GM19239 (cell line): ENCODE results near the gene NOXA1.
"Not testable (repeated sequence)": the region's sequence is repeated elsewhere in the genome, so short reads cannot be mapped to it uniquely, and the experiment has no call there.

Experiments
- DNase-seq: peaks from one replicate; pipeline ENCODE4 v3.0.0; 2011; ENCODE audit warnings: low spot score; ENCODE audit not compliant: insufficient read length
- FAIRE-seq: peaks from 2 replicates; lab custom pipeline; 2011; peaks lifted over from hg19 to GRCh38; lab: Jason Lieb, UNC

NOXA1 gene

GRCh38 chr9:137422604-137423513 lies at the start of gene NOXA1, which contains the start of gene EXD3:
Gene NOXA1, plus strand, starts transcription at chr9:137423393. Its CDS starts 137 bp downstream, at chr9:137423530.
Gene EXD3, minus strand, starts transcription at chr9:137423162. Its CDS starts 27,805 bp downstream, at chr9:137395357.
- FAIRE-seq = peak; percentile 74
- DNase-seq = peak; percentile 99

- no peak for FAIRE-seq
Observed at GRCh38 chr9:137373611-137373980, 49.6 kb upstream of the NOXA1 start.

DNA sequence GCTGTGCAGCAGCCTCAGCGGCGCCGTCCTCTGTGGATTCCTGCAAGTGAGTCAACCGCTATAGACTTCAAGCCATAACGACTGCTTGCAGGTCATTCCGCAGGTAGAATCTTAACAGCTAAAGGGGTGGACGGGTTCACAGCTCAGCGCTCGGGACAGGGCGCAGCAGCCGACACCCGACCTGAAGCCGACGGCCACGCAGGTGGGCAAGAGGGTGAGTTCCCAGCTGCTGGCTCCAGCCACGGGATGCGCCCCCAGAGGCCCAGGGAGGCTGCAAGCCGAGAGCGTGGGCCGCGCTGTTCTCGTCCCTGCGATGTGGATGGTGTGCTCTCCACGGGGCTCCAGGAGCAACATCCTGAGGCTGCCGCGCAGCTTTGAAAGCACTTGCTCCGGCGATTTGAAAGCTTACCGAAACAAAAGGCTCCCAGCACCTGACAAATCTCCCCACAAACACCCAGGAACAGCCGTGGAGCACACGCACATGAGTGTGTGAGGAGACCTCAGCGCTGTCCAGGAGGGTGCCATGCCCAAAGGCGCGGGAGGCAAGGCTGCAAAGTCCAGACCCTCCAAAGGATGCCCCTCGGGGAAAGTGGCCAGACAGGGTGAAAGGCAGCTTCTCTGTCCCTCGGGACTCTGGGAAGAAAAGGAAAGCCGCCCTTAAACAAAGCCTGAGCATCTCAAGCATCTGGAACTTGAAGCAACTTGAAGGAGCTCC lies 48.9 kb upstream of the NOXA1 start:
- DNase-seq (no peak), FAIRE-seq (no peak)

More at GRCh38 chr9:137373611-137373980, 49.6 kb upstream of the NOXA1 start:
- no peak for DNase-seq

- no peak for DNase-seq
- FAIRE-seq = no peak
Observed at GRCh38 chr9:137375321-137376058, 47.7 kb upstream of the NOXA1 start.

DNA sequence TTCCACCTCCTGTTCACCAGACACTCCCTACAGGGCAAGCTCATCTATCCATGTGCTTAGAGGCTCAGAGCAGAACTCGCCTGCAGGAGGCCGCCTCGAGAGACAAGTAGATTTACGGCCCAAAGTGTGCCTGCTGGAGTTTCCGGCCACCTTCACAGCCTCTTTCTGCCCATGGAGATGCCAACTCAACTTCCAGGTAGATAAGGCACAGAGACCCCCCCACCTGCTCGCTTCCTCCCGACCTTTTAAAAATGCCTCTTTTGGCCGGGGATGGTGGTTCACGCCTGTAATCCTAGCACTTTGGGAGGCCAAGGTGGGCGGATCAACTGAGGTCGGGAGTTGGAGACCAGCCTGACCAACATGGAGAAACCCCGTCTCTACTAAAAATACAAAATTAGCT lies 46.8 kb upstream of the NOXA1 start:
- no peak for DNase-seq

DNA sequence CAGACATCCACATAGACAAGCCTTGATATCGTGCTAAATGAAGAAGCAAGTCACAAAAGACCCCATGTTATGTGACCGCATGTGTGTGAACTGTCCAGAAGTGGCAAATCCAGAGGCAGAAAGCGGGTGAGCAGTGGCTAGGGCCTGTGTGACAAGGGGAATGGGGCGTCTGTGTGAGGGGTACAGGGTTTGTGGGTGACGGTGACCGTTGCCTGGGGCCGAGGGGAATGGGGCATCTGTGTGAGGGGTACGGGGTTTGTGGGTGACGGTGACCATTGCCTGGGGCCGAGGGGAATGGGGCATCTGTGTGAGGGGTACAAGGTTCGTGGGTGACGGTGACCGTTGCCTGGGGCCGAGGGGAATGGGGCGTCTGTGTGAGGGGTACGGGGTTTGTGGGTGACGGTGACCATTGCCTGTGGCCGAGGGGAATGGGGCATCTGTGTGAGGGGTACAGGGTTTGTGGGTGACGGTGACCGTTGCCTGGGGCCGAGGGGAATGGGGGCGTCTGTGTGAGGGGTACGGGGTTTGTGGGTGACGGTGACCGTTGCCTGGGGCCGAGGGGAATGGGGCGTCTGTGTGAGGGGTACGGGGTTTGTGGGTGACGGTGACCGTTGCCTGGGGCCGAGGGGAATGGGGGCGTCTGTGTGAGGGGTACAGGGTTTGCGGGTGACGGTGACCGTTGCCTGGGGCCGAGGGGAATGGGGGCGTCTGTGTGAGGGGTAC lies 44.3 kb upstream of the NOXA1 start:
- not testable (repeated sequence) for FAIRE-seq, DNase-seq

More for the DNA sequence above, 46.8 kb upstream of the NOXA1 start:
- FAIRE-seq = no peak

GRCh38 chr9:137379761-137380161 lies 43.4 kb upstream of the NOXA1 start:
- no peak for DNase-seq

GRCh38 chr9:137380171-137380570 lies 43.0 kb upstream of the NOXA1 start:
- DNase-seq (no peak), FAIRE-seq (no peak)

More at GRCh38 chr9:137379761-137380161, 43.4 kb upstream of the NOXA1 start:
- FAIRE-seq = no peak

- FAIRE-seq (no peak), DNase-seq (no peak)
Observed at GRCh38 chr9:137380606-137381005, 42.6 kb upstream of the NOXA1 start.

DNA sequence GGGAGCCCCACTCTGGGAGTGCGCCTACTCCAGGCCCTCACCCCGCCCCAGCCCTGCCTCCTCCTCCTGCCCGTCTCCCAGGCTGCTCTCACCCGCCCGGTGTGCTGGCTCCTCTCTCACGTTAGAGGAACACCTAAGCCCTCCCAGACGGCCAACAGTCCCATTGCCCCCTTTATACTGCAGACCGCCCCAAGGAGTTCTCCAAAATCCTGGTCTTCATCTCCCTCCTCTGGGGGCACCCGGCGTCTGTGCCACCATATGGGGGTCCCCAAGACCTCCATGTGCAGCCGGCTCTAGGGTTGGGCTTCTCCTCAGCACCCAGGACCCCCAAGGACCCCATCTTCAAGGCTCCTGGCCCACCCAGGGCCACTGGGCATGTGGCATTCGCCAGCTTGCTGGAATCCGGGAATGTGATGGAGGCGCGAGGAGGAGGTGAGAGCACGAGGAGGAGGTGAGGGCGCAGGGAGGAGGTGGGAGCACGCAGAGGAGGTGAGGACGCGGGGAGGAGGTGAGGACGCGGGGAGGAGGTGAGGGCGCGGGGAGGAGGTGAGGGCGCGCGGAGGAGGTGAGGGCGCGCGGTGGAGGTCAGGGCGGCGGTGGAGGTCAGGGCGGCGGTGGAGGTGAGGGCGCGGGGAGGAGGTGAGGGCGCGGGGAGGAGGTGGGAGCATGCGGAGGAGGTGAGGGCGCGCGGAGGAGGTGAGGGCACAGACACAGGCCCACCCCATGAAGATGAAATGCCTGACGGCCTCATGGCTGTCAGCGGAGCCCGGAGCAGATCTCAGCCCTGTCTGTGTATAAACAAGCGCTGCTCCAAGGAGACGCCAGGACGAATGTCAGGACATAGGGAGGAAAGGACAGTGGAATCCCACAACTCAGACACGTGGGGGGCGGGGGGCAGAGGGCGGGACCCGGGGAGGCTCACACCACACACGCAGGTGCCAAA lies 41.4 kb upstream of the NOXA1 start:
- no peak for FAIRE-seq
- DNase-seq = no peak

DNA sequence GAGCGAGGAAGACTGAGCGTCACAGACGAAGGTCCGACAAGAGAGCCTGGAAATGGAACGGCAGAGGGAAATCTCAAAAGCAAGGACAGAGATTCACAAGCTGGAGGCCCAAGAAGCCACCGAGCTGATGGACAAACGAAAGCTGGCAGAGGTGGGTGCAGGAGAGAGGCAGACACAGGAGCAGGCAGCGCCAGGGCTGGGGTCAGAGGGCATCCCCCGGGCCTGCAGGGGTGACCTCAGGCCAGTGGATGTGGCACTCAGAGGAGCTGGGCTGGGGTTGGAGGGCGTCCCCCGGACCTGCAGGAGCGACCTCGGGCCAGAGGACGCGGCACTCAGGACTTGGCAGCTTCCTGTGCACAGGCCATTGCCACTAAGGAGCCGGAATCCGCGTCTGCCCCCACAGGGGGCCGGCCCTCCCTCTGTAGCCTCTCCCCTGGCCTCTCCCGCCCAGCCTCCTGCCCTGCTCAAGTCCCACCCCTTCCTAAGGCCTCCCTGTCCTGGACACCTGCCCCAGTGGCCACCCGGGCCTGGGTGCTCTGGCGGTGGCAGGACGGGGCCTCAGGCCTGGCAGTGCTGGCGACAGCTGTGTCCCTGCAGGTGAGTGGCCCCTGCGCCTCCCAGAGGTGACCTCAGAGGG lies 40.6 kb upstream of the NOXA1 start:
- DNase-seq (no peak), FAIRE-seq (no peak)

- FAIRE-seq (no peak), DNase-seq (no peak)
Observed at GRCh38 chr9:137383081-137383783, 40.0 kb upstream of the NOXA1 start.

- FAIRE-seq (no peak), DNase-seq (no peak)
Observed at GRCh38 chr9:137383784-137384756, 39.1 kb upstream of the NOXA1 start.

DNA sequence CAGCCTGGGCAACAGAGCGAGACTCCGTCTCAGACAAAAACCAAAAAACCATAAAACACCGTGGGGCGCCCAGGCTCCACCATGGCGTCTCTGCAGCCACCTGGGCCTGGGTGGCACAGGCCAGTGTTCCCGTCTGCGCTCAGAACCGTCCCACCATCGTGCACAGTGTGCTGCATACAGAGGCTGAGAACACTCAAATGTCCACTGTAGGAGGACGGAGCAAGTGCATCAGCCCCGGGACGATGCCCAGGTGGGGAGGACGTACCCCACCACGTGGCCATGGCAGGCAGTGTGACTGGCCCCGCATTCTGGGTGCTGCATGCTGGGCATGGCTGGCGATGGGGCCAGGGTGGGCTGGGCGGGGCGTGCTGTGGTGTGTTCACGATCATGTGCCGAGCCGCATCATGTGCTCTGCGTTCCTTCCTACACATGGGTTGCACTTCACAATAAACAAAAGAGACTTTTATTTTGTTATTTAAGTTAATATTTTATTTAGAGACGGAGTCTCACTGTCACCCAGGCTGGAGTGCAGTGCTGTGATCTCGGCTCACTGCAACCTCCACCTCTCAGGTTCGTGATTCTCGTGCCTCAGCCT lies 38.0 kb upstream of the NOXA1 start:
- FAIRE-seq (no peak), DNase-seq (no peak)

DNA sequence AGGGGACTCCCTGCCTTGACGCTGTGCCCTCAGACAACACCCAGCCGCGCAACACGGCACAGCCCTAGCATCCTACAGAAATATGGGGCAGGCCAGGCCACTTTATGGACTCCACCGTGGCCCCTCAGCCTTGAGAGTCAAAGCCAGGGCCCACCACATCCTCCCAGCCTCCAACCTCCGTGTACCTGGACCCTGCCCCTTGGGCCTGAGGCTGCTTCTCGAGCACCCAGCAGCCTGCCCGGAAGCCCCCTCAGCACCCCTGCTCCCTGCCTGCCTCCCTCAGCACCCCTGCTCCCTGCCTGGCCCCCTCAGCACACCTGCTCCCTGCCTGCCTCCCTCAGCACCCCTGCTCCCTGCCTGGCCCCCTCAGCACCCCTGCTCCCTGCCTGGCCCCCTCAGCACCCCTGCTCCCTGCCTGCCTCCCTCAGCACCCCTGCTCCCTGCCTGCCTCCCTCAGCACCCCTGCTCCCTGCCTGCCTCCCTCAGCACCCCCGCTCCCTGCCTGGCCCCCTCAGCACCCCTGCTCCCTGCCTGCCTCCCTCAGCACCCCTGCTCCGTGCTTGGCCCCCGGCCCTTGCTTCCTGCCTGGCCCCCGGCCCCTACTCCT lies 36.6 kb upstream of the NOXA1 start:
- not testable (repeated sequence) for DNase-seq, FAIRE-seq
